ENCODE measurements around the gene RARB.

The RARB gene

GRCh38 chr3:25556447-25556846 is 128.4 kb downstream of the RARB start:
- no peak for DNase-seq

DNA sequence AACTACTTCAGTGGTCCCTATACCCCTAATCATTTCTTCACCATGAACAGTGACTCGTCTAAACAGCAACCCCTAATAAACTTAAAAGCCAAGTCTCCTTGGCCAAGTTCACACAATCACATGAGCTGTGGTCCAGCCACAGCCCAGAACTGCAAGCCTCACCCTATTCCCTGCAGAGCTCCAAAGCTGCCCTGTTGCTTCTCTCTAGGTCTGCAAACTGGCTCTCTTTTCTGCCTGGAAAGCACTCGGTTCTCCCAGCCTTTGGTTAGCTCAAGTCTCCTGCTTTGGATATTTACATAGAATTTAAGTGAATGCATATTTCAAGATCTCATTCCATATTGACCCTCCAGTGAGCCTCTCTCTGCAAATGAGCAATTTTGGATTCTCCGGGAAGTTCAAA is 129.6 kb downstream of the RARB start:
- no peak for DNase-seq

GRCh38 chr3:25558121-25558520 is 130.1 kb downstream of the RARB start:
- no peak for DNase-seq

GRCh38 chr3:25558796-25559195 is 130.7 kb downstream of the RARB start:
- no peak for DNase-seq

DNA sequence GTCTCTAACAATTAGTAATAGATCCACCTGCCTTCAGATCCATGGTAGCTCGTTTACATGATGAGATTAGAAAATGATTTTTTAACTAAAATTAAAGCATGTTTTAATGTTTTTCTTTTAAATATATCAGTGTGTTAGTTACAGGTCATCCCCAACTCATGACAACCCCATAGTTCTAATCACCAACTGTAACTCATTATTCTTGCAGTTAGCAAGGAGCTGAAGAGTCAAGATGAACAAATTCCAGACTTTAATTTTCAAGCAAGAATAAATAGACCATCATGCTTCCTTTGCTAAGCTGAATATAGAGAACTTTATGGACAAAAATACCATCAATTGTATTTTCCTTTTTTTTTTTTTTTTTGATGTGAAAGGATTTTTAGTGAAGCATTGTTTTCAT is 135.5 kb downstream of the RARB start:
- DNase-seq = no peak

GRCh38 chr3:25564075-25564474 is 136.0 kb downstream of the RARB start:
- no peak for DNase-seq

DNA sequence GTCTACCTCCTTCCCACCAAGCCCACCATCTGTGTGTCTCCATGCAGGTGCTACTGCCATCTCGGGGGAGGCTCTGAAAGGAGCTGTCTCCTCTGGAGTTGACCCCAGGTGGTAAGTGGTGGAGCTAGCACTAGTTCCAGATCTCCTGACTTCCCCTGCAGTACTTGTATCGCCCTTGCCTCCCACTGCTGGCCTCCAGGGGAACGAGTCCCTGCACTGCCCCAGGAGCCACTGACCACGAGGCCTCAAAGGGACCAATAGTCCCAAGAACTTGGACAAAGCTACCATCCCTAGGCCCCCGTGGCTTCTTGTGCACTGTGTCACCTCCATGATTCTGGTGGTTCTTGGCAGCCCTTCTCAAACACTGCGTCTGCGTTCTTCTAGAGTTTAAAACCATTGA is 137.7 kb downstream of the RARB start:
- DNase-seq = no peak

DNA sequence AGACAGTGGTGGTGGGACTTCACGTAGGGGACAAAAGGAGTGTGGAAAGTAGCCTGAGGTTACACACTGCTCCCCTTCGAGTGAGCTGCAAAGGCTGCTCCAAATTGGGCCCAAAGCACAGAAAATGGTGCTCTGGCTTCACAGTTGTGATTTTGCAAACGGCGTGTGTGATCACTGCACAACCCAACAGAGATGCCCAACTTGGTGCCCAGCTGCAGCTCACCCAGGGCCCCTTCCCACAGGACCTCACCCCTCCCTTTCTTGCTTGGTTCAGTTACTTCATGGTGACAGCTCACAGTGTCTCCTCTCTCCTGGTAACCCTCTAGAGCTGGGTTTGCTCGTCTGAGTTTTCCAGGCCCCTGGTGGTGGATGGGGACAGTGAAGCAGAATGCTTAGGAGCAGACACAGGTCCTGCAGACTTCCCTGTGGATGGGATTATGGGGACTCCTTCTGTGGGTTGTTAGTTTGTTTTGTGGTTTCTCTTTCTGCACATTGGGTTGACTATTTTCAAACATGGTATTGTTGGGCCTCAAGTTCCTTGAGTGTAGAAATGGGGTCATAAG is 138.4 kb downstream of the RARB start:
- DNase-seq = no peak

- DNase-seq = no peak
Observed at GRCh38 chr3:25567388-25567787, 139.3 kb downstream of the RARB start.

- no peak for DNase-seq
Observed at GRCh38 chr3:25567806-25568524, 139.9 kb downstream of the RARB start.

DNA sequence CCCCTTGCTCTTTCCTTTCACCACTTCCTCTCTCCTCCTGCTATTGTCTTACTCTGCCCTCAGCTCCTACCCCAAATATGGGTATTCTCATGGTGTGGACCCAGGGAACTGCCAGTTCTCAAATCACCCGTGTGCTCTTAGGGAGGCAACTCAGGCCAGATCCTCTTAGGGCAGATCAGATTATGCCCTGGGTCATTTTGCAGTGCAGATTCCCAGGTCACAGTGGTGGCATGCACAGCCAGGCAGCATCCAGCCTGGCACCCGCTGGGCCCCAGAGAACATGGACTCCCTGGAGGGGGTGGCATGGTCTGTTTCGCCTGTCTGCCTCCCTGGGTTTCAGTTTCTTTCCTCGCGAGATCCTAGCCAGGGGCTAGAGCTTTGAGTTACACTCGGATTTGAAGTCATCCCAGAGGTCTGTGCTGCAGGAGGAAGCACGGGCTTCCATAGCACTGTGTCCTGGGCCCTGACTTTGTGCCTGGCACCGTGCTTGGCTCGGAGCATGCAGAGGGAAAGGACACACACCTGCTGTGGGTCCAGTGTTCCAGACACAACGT is 140.5 kb downstream of the RARB start:
- DNase-seq = no peak

DNA sequence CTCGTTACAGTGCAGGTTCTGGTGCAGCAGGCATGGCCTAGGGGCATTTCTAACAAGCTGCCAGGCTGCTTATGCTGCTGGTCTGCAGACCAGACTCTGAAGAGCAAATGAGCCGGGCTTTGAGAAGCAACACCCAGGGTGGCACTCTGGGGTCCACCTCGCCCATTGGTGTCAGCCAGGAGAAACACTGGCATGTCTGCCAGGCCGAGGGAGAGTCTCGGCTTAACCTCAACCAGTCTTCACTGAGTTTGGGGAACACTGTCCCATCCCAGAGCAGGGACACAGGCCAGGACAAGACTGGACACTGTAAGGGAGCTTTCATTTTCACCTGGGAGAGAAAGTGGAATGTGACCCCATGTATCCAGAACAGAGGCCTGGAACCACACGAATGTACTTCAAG is 143.2 kb downstream of the RARB start:
- no peak for DNase-seq

GRCh38 chr3:25572336-25572735 is 144.3 kb downstream of the RARB start:
- DNase-seq = no peak

- no peak for DNase-seq
Observed at GRCh38 chr3:25572919-25573385, 144.9 kb downstream of the RARB start.

DNA sequence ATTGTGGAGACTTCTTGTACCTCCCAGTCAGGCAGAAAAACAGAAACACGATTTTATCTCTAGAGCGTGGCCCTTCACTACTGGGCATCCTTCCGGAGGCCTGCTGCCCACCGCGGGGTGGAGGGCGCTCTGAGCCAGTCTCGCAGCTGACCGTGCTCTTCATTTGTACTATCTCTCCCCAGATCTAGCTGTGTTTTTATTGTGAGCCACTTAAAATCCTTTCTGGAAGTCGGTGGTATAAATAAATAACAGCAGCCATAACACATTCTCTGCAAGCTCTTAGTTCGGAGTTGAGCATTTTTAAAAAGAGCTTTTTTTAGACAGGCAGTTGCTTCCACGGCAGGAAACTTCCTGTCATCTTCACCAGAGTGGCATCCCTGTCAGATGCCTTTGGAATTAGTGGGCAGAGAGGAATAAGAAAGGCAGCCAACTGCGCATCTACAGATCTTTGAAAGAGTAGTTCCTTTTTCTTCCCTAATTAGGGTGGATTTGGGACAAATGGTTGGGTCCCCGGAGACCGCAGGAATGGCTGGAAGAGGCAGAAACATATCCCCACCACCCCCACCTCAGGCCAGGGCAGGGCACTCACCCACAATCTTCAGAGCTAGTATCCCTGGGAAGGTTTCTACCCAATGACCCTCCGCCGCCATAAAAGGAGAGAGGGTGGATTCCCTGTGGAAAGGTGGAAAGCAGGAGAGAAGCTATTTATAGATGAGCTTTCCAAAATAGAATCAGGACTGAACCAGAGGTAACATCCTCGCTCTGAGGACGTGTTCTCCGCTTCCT is 145.5 kb downstream of the RARB start:
- no peak for DNase-seq

DNA sequence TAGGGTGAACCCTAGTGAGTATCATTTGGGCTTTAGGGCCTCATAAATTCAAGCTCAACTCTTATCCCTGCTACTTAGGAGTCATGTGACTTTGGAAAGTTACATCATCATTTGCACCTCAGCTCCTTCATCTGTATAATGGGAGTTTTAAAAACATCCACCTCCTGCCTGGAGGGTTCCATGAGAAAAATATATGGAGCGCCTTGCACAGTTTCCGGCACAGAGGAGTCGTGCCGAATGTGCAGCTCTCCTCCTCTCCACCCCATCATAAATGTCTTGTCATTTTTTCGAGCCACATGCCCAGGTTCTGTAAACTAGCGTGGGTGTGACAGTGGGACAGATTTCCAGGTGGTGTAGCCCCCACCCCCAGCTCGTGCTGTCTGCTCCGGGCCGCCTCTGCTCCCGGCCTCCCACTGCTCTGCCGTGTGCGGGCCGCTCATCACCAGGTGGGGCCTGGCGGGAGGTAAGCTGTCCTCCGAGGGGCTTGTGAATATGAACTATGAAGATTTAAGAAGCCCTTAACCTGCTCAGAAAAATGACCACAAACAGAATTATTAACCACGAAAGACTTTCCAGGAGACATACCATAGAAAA is 146.2 kb downstream of the RARB start:
- no peak for DNase-seq

- DNase-seq = no peak
Observed at GRCh38 chr3:25575001-25575400, 146.9 kb downstream of the RARB start.

- DNase-seq = no peak
Observed at GRCh38 chr3:25576146-25576545, 148.1 kb downstream of the RARB start.

DNA sequence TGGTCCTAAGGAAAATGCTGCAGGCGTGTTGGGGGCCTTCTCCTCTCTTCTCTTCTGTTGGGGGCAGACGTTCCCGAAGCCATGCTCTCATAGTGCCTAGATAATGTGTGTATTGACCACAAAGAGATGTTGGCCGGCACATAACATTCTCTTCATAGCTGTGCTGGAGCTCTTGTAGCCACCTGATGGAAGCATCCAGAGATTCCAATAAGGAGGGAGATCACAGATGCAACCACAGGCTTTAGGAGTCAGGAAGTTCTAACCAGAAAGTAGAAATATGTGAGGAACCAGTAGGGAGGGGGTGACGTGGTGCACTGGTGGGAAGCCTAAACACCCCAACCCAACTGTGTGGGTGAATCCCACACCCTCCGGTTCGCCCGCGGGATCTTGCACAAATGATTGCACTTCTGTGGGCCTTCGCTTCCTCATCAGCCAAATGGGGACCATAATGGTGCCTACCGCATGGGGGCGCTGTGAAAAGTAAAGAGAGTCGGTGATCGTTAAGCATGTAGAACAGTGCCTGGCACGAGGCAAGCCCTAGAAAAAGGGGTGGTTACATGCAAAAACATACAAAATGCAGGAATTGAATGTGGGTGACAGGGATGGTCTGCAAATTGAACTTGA is 148.9 kb downstream of the RARB start:
- DNase-seq = no peak

- no peak for DNase-seq
Observed at GRCh38 chr3:25578059-25578458, 150.0 kb downstream of the RARB start.

- DNase-seq = no peak
Observed at GRCh38 chr3:25580534-25580933, 152.5 kb downstream of the RARB start.

- no peak for DNase-seq
Observed at GRCh38 chr3:25581335-25581734, 153.3 kb downstream of the RARB start.

DNA sequence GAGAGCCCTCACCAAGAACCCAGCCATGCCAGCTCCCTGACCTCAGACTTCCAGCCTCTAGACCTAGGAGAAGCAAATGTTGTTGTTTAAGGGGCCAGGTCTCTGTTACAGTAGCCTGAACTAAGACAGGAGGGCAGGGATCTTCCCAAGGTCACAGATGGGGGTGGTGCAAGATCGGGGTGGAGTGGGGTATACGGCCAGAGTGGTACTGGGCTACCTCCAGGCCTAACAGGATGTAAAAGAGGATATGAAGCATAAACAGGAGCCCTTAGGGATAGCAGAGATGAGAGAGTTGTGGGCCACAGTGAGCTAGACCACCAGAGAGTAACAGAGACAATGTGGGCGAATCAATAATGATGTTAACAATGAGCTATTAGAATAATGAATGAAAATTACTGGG is 153.8 kb downstream of the RARB start:
- no peak for DNase-seq
